CD14-positive monocyte (primary cell): Measurements from ENCODE around the gene PUM2. TPM values are rescaled to one million over a fixed set of nuclear protein-coding genes. Genes with fewer than 3 reads are reported as not detected.

ENCODE experiments used
- DNase-seq, 3 donors: peaks; one replicate each; pipeline ENCODE4 v3.0.0-alpha.2; 2011 to 2022
- H2AFZ ChIP-seq: 2 replicates; pipeline ENCODE4 v1.6.0; 2012; ENCODE audit warnings: mild to moderate bottlenecking, low read depth, low read length, inconsistent platforms; ENCODE audit not compliant: insufficient read depth, poor library complexity, severe bottlenecking
- H3K27ac ChIP-seq, 2 donors: 1 replicate in 1 of 2; 2 replicates in 1 of 2; pipeline ENCODE4 v1.5.1; 2012 to 2013; ENCODE audit warnings: low read length in 2 of 2, control low read depth in 1 of 2, inconsistent platforms in 1 of 2, low read depth in 1 of 2, mild to moderate bottlenecking in 1 of 2
- H3K27me3 ChIP-seq, 2 donors: one replicate each; pipeline versions ENCODE4 v1.6.0 to v1.6.1; 2011 to 2013; ENCODE audit warnings: low read length in 2 of 2; ENCODE audit not compliant: control insufficient read depth in 2 of 2, insufficient read depth in 2 of 2
- H3K36me3 ChIP-seq, 2 donors: replicated peaks in 1 of 2; 1 replicate in 1 of 2; 2 replicates in 1 of 2; pipeline versions ENCODE4 v1.5.1 to v1.6.1; 2012 to 2013; ENCODE audit warnings: low read length in 2 of 2, control low read depth in 1 of 2, inconsistent platforms in 1 of 2, mild to moderate bottlenecking in 1 of 2; ENCODE audit not compliant: insufficient read depth in 2 of 2, control insufficient read depth in 1 of 2
- H3K4me1 ChIP-seq, 2 donors: 1 replicate in 1 of 2; 2 replicates in 1 of 2; pipeline versions ENCODE4 v1.5.1 to v1.6.1; 2012 to 2013; ENCODE audit warnings: low read length in 2 of 2, control low read depth in 1 of 2, inconsistent platforms in 1 of 2, mild to moderate bottlenecking in 1 of 2, moderate library complexity in 1 of 2; ENCODE audit not compliant: insufficient read depth in 2 of 2, control insufficient read depth in 1 of 2
- H3K4me2 ChIP-seq: replicated peaks from 2 replicates; pipeline ENCODE3; 2012; ENCODE audit warnings: low read length, moderate library complexity, mild to moderate bottlenecking; ENCODE audit not compliant: poor library complexity, severe bottlenecking; ENCODE audit errors: extremely low read depth
- H3K4me3 ChIP-seq, 3 experiments: fragments of 200-600 bp in 1 of 3; sonication (generic) in 1 of 3; replicated peaks in 1 of 3; 1 replicate in 2 of 3; 2 replicates in 1 of 3; pipeline ENCODE4 v1.5.1; 2011 to 2013; ENCODE audit warnings: low read length in 3 of 3, mild to moderate bottlenecking in 3 of 3, control low read depth in 2 of 3, low read depth in 2 of 3, inconsistent platforms in 1 of 3, moderate library complexity in 1 of 3
- H3K79me2 ChIP-seq: 2 replicates; pipeline ENCODE4 v1.6.0; 2012; ENCODE audit warnings: mild to moderate bottlenecking, control low read depth, inconsistent platforms, low read length, moderate library complexity; ENCODE audit not compliant: insufficient read depth
- H3K9ac ChIP-seq: 2 replicates; pipeline ENCODE4 v1.6.0; 2017; ENCODE audit warnings: low read length, mild to moderate bottlenecking; ENCODE audit not compliant: insufficient read depth, poor library complexity, severe bottlenecking
- H3K9me3 ChIP-seq, 2 donors: replicated peaks in 1 of 2; 1 replicate in 1 of 2; 2 replicates in 1 of 2; pipeline versions ENCODE4 v1.5.1 to v1.6.1; 2012 to 2013; ENCODE audit warnings: low read length in 2 of 2, control low read depth in 1 of 2; ENCODE audit not compliant: control insufficient read depth in 1 of 2, insufficient read depth in 1 of 2
- H4K20me1 ChIP-seq: 2 replicates; pipeline ENCODE4 v1.6.0; 2012; ENCODE audit warnings: mild to moderate bottlenecking, low read length, control low read depth, moderate library complexity; ENCODE audit not compliant: insufficient read depth
- H3K27ac Mint-ChIP-seq, 7 donors: one replicate each; pipeline ENCODE4 v1.8.0; 2020; ENCODE audit warnings: mild to moderate bottlenecking in 7 of 7, mixed read lengths in 7 of 7, moderate library complexity in 6 of 7, inconsistent platforms in 2 of 7
- H3K27me3 Mint-ChIP-seq, 3 donors: one replicate each; pipeline ENCODE4 v1.8.0; 2021 to 2022; ENCODE audit warnings: low read depth in 3 of 3, mild to moderate bottlenecking in 3 of 3, mixed read lengths in 3 of 3, moderate library complexity in 3 of 3, inconsistent platforms in 1 of 3
- H3K36me3 Mint-ChIP-seq, 2 donors: one replicate each; pipeline ENCODE4 v1.8.0; 2020; ENCODE audit warnings: mixed read lengths in 2 of 2, inconsistent platforms in 1 of 2, mild to moderate bottlenecking in 1 of 2
- H3K4me1 Mint-ChIP-seq: one replicate; pipeline ENCODE4 v1.8.0; 2020; ENCODE audit warnings: mild to moderate bottlenecking, mixed read lengths
- H3K4me3 Mint-ChIP-seq, 2 donors: one replicate each; pipeline ENCODE4 v1.8.0; 2020; ENCODE audit warnings: mild to moderate bottlenecking in 2 of 2, mixed read lengths in 2 of 2, moderate library complexity in 1 of 2
- H3K9me3 Mint-ChIP-seq, 7 donors: one replicate each; pipeline ENCODE4 v1.8.0; 2020 to 2022; ENCODE audit warnings: mixed read lengths in 7 of 7, mild to moderate bottlenecking in 6 of 7, moderate library complexity in 6 of 7, inconsistent platforms in 2 of 7
- WGBS: methylation state at CpG from one replicate; pipeline ENCODE4 v1.1.5; 2013; ENCODE audit warnings: missing lambda C conversion rate; ENCODE audit not compliant: insufficient coverage; 5-methylcytosine and 5-hydroxymethylcytosine counted together
- intact Hi-C, 2 donors: fragments of 100-400 bp; cut with micrococcal nuclease; formaldehyde crosslinking; loops; one replicate each; pipeline versions ENCODE4 v1.15.0 to v1.15.1; 2023
- polyA plus RNA-seq, 3 donors: library from polyadenylated mRNA; depleted of rRNA in 1 of 3; unstranded in 2 of 3; stranded (reverse) in 1 of 3; fragments of 300-500 nt in 2 of 3; fragments of >200 nt in 1 of 3; fragmentation: Illumina TruSeq in 2 of 3; gene quantifications; 1 replicate in 2 of 3; 2 replicates in 1 of 3; pipeline ENCODE4 v1.2.3, GENCODE V29; 2012 to 2021
- TF ChIP-seq, protein P1 (sequence below): fragments of 200-600 bp; IDR thresholded peaks from one replicate; pipeline ENCODE4 v1.8.0; 2022; ENCODE audit warnings: antibody characterized with exemption, mild to moderate bottlenecking

Gene PUM2
- polyA plus RNA-seq, 3 donors, result 7.2 to 22.4 (median 8.3) TPM

DNA sequence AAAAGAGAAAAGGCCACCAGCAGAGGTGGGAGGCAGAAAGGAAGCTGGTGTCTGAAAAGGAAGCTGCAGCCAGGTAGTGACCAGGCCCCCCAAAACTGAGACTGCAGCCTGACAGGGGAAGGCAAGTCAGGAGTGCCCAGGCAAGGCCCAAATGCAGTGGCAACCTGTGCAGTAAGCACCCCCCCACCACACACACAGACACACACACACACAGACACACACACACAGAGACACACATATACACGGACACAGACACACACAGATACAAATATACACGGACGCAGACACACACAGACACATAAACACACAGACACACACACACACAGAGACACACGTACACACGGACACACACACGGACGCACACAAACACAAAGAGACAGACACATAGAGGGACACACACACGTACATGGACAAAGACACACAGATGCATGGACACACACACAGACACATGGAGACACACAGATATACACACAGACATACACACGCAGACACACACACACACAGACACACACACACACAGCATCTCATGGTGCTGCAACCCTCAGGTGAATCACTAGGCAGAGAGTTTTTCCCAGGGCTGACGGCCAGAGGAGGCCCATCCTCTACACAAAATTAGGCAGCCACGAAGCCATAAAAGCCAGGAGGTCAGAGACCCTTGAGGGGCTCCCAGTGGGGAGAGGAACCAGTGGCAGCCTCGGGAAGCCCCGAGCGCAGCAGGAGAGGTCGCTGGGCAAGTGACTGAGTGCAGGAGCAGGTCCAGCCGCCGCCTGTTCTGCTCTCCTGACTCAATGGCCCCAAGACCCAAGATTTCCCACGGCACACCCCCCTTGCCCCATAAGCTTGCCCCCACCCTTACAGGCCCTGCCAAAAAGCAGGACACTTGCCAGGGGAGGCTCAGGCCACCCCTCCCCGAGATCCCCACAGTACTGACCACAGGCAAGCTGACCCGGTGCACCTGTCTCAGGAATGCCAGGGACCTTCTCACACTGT lies 132.0 kb downstream of the PUM2 start:
- DNase-seq, result no peak
- H3K4me2 ChIP-seq, result no peak overlapping the region
- no peak overlapping the region for H3K9ac ChIP-seq
- peaks cover 0 to 5% (median 0%) of the 10 kb centered on the region in 7 donors for H3K9me3 Mint-ChIP-seq
- H2AFZ ChIP-seq, result no peak overlapping the region
- intact Hi-C loops, result no loop called here
- H3K27me3 Mint-ChIP-seq, result peaks cover 20 to 31% (median 21%) of the 10 kb centered on the region in 3 donors
- TF ChIP-seq, protein P1, sequence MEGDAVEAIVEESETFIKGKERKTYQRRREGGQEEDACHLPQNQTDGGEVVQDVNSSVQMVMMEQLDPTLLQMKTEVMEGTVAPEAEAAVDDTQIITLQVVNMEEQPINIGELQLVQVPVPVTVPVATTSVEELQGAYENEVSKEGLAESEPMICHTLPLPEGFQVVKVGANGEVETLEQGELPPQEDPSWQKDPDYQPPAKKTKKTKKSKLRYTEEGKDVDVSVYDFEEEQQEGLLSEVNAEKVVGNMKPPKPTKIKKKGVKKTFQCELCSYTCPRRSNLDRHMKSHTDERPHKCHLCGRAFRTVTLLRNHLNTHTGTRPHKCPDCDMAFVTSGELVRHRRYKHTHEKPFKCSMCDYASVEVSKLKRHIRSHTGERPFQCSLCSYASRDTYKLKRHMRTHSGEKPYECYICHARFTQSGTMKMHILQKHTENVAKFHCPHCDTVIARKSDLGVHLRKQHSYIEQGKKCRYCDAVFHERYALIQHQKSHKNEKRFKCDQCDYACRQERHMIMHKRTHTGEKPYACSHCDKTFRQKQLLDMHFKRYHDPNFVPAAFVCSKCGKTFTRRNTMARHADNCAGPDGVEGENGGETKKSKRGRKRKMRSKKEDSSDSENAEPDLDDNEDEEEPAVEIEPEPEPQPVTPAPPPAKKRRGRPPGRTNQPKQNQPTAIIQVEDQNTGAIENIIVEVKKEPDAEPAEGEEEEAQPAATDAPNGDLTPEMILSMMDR, result no peak
- no peaks in the 10 kb centered on the region for H3K79me2 ChIP-seq
- WGBS, result 93% methylated on average over 17 of the region's 20 CpGs
- peaks cover 2 to 4% of the 10 kb centered on the region in 2 donors for H3K4me1 ChIP-seq
- H3K4me3 ChIP-seq, result no peak overlapping the region
- H3K4me3 Mint-ChIP-seq, result no peak overlapping the region
- H3K9me3 ChIP-seq, result peaks cover 0 to 16% of the 10 kb centered on the region in 2 donors
- no peaks in the 10 kb centered on the region for H3K36me3 Mint-ChIP-seq
- no peaks in the 10 kb centered on the region for H3K36me3 ChIP-seq
- H3K27ac ChIP-seq, result no peak overlapping the region
- no peaks in the 10 kb centered on the region for H4K20me1 ChIP-seq
- H3K27ac Mint-ChIP-seq, result no peak overlapping the region
- peaks cover 20 to 27% of the 10 kb centered on the region in 2 donors for H3K27me3 ChIP-seq
- H3K4me1 Mint-ChIP-seq, result peaks cover 2% of the 10 kb centered on the region

DNA sequence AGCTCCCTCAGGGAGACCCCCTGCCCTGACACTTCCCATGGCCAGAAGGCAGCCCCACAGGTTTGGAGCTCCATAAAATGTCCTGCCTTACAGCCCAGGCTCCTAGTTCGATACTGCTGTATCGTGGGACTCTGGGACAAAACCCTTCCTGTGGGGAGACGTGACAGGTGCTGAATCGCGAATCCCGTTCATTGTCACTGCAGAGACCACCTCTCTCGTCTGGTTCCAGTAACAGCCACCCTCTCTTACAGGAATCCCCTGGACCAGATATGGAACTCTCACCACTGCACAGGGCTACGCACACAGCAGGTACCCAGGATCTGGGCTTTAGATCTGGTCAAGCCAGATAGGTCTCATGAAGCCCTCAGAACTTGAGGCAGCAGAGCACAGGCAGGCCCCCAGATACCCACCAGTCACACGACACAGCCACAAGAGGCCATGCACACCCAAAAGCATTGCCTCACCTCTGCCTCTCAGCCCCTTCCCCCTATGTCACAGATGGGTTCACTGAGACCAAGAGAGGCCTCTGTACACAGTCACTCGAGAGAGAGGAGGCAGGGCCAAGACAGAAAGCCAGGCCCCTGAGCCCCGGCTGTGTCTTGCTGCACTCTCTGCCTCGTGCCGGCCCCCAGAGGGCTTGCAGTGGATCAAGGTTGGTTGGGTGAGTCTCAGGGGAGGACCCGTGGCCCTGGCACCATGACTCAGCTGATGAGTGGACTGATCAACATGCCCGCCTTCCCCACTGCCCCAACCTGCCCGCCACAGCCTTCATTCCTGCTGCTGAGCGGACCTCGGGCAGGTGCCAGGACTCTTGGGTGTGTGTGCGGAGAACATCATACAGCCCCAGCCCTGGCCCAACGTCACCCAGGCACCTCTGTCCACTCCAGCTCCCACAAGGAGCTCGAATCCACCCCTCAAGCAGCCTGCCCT lies 133.3 kb downstream of the PUM2 start:
- Histone ChIP-seq H3K79me2 (no peaks in the 10 kb centered on the region), H4K20me1 (no peaks in the 10 kb centered on the region), H2AFZ (no peak overlapping the region), H3K4me1 (no peaks in the 10 kb centered on the region), H3K27ac (no peak overlapping the region), H3K4me2 (no peak overlapping the region), H3K36me3 (no peaks in the 10 kb centered on the region), H3K27me3 (peaks cover 9 to 14% of the 10 kb centered on the region in 2 donors), H3K9ac (no peak overlapping the region), H3K4me3 (no peak overlapping the region), H3K9me3 (peaks cover 0 to 6% of the 10 kb centered on the region in 2 donors)
- intact Hi-C loops, result no loop called here
- Mint-ChIP-seq H3K9me3 (peaks cover 0 to 2% (median 0%) of the 10 kb centered on the region in 7 donors), H3K36me3 (no peaks in the 10 kb centered on the region), H3K27me3 (peaks cover 10 to 17% (median 11%) of the 10 kb centered on the region in 3 donors), H3K4me1 (no peaks in the 10 kb centered on the region), H3K27ac (no peak overlapping the region), H3K4me3 (no peak overlapping the region)
- no peak for DNase-seq
- WGBS, result 95% methylated on average over 17 of the region's 21 CpGs
- TF ChIP-seq, protein P1, result no peak
